ENCODE measurements around the gene RTKN.
"Not testable (repeated sequence)": the region's sequence is repeated elsewhere in the genome, so short reads cannot be mapped to it uniquely, and the experiment has no call there.

DNA sequence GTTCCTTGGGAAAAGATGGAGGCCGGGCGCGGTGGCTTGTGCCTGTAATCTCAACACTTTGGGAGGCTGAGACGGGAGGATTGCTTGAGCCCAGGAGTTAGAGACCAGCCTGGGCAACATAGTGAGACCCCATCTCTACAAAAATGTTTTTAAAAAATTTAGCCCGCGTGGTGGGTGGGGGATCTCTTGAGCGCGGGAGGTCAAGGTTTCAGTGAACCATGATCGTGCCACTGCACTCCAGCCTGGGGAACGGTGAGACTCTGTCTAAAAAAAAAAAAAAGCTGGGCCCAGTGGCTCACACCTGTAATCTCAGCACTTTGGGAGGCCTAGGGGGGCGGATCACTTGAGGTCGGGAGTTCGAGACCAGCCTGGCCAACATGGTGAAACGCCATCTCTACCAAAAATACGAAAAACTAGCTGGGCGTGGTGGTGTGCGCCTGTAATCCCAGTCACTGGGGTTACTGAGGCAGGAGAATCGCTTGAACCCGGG lies 42.0 kb upstream of the RTKN start:
- TF ChIP-seq, protein P1, sequence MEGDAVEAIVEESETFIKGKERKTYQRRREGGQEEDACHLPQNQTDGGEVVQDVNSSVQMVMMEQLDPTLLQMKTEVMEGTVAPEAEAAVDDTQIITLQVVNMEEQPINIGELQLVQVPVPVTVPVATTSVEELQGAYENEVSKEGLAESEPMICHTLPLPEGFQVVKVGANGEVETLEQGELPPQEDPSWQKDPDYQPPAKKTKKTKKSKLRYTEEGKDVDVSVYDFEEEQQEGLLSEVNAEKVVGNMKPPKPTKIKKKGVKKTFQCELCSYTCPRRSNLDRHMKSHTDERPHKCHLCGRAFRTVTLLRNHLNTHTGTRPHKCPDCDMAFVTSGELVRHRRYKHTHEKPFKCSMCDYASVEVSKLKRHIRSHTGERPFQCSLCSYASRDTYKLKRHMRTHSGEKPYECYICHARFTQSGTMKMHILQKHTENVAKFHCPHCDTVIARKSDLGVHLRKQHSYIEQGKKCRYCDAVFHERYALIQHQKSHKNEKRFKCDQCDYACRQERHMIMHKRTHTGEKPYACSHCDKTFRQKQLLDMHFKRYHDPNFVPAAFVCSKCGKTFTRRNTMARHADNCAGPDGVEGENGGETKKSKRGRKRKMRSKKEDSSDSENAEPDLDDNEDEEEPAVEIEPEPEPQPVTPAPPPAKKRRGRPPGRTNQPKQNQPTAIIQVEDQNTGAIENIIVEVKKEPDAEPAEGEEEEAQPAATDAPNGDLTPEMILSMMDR (IDR thresholded peaks at IDR 0.05; ENCODE audit: borderline replicate concordance, extremely low read depth, low read length, poor library complexity, severe bottlenecking): not testable (repeated sequence)
- TF ChIP-seq EZH2 (IDR thresholded peaks at IDR 0.05; ENCODE audit: borderline replicate concordance, low read depth, low read length, severe bottlenecking): not testable (repeated sequence)

All from DND-41 (cell line).